GM12872 (cell line): ENCODE results near the gene CEP128.

Source experiments
- CTCF ChIP-seq: IDR thresholded peaks from 3 replicates; pipeline ENCODE4 v1.5.1; 2011; ENCODE audit warnings: low read depth, mild to moderate bottlenecking, low read length, moderate library complexity; ENCODE audit not compliant: insufficient read depth

Gene CEP128

GRCh38 chr14:80867798-80868197 is 73.7 kb downstream of the CEP128 start:
- TF ChIP-seq CTCF: no peak

GRCh38 chr14:80867091-80867490 is 74.4 kb downstream of the CEP128 start:
- TF ChIP-seq CTCF: no peak

- no peak for TF ChIP-seq CTCF
Measured at GRCh38 chr14:80865565-80865964, 76.0 kb downstream of the CEP128 start.

- no peak for TF ChIP-seq CTCF
Measured at GRCh38 chr14:80862983-80863382, 78.6 kb downstream of the CEP128 start.

DNA sequence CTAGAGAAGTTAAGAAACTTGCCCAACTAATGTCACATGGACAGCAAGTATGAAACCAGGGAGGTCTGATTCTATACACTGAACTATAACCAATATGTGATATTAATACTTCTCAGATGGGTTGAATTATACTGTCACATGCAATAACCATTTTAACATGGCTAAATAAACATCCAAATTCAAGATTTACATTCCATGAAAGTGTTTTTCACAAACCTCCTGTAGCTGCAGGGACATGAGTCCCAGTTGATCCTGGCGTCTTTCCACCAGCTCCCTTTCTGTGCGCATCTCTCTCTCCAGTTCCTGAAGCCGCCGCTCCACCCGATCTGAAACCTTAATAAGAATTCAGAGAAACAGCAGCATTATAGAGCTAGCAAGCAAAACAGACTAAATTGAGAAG is 79.0 kb downstream of the CEP128 start:
- no peak for TF ChIP-seq CTCF

DNA sequence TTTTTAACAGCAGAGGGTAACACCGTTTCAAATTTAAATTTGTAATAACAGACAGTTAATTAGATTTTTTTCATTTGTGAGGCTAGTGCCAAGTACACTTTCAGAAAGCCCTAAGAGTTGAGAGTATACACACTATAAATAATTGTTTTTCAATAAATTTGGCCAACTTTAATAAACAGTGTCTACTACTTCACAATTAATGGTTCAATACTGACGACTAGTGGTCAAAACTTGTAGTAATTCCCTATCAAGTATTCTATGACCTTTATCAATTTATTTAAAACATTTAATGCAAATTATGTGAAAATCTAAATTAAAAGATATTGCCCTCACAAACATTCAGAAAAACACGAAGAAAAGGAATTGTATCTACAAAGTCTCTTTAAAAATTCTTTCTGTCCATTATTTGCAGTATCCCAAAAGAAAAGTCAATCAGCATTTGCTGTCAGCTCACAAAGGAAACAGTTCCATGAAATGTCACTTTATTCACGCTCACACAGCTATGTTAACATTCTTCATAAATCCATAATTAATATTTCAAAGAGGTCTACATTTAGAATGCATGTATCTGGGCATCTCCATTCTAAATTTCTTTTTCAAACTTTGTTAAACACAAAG is 91.2 kb downstream of the CEP128 start:
- TF ChIP-seq CTCF: peak; percentile 32; the same call in 1 of the 3 replicates

- no peak for TF ChIP-seq CTCF
Measured at GRCh38 chr14:80847070-80847469, 94.5 kb downstream of the CEP128 start.
